GM19328 (cell line): ENCODE results near the gene CST4.
"Not testable (repeated sequence)": the region's sequence is repeated elsewhere in the genome, so short reads cannot be mapped to it uniquely, and the experiment has no call there.

Source experiments
- ATAC-seq: cut with Tn5 transposase; IDR thresholded peaks from one replicate; pipeline ENCODE4 v1.9.1; 2021; ENCODE audit warnings: mild to moderate bottlenecking, moderate library complexity; ENCODE audit not compliant: unreplicated experiment

CST4 gene

DNA sequence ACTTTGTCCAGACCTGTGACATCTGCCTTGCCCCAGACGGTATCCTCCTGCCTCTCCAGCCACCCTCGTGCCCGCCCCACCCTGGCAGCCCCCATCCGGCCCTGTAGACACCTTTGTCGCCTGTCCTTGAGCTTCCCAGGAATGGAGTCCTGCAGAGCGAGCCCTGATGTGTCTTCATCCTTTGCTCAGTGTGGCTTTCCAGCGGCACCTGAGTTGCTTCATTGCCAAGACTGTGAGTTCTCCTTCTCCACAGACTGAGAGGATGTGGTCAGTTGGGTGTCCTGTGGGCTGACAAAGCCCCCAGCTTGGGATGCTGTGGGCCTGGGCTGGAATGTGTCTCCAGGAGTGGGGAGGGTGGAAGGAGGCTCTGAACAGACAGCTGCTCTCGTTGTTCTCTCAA, 1.7 kb upstream of the CST4 start:
- no peak for ATAC-seq

- no peak for ATAC-seq
Observed at GRCh38 chr20:23689399-23689690, 507 bp upstream of the CST4 start.

GRCh38 chr20:23687986-23688385, 852 bp downstream of the CST4 start:
- ATAC-seq, result no peak

- no peak for ATAC-seq
Observed at GRCh38 chr20:23686046-23686750, 2.6 kb downstream of the CST4 start.

DNA sequence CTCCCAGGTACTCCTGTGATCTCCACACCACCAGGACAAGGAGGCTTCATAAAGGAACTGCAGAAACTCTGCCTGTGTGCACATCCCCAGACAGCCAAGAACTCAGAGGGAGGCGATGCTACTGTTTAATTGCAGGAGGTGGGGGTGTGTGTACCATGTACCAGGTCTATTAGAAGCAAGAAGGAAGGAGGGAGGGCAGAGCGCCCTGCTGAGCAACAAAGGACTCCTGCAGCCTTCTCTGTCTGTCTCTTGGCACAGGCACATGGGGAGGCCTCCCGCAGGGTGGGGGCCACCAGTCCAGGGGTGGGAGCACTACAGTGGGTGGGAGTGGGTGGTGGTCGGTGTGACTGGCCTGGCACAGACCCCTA, 3.3 kb downstream of the CST4 start:
- ATAC-seq, result not testable (repeated sequence)

- ATAC-seq, result no peak
Observed at GRCh38 chr20:23684261-23684660, 4.6 kb downstream of the CST4 start.

- ATAC-seq, result no peak
Observed at GRCh38 chr20:23683807-23684206, 5.0 kb downstream of the CST4 start.

DNA sequence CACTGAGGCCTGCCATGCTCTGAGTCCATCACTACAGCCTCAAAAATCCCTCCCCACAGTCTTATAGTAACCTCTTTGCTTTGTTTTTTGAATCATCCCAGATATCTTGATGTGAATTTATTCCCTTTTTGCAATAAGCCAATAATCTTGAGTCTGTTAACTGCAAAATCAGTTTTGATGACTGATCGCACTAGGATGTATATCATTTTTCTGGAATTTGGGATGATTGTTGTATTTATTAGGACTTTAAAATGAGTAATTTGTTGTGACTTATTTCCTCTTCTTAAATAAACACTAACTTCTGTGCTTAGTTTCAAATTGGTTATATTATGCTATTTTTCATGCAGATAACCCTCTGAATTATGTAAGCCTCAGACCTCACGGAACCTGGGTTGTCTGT, 5.6 kb downstream of the CST4 start:
- ATAC-seq, result no peak

- ATAC-seq, result no peak
Observed at GRCh38 chr20:23680146-23680545, 8.7 kb downstream of the CST4 start.

GRCh38 chr20:23679133-23680092, 9.4 kb downstream of the CST4 start:
- ATAC-seq, result no peak

- ATAC-seq, result no peak
Observed at GRCh38 chr20:23673209-23673608, 15.6 kb downstream of the CST4 start.

GRCh38 chr20:23672158-23672557, 16.7 kb downstream of the CST4 start:
- ATAC-seq, result no peak

DNA sequence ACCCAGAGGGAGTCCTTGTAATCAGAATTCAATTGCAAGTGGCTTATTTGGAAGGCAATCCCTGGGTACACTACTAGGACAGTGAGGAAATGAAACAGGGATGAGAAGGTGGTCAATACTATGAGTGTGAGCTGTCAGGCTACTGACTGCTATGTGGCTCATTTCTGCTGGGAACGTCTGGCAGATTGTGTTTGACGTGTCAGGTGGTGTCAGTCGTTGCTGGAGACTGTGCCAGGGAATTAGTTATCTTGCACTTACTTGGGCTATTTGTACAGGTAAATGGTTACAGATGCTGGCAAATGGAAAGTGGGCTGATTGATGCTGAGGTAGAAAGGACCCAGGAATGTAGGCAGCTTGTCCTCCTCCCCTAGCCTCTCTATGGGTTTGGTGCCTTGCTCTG, 17.4 kb downstream of the CST4 start:
- ATAC-seq, result no peak

- no peak for ATAC-seq
Observed at GRCh38 chr20:23670361-23670760, 18.5 kb downstream of the CST4 start.

DNA sequence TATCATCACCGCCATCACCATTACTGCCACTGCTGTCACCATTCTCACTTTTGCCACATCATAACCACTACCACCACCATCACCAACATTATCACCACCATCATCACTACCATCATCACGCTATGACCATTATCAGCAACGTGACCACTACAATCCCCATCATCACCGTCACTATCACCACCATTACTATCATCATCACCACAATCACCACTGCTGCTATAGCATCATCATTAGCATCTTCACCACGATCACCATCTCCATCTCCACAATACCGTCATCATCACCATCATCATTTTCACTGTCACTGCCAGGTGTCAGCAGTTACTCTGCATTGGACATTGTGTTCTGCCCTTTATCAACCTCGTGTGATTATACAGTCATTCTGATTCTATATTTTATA, 19.0 kb downstream of the CST4 start:
- ATAC-seq, result no peak

DNA sequence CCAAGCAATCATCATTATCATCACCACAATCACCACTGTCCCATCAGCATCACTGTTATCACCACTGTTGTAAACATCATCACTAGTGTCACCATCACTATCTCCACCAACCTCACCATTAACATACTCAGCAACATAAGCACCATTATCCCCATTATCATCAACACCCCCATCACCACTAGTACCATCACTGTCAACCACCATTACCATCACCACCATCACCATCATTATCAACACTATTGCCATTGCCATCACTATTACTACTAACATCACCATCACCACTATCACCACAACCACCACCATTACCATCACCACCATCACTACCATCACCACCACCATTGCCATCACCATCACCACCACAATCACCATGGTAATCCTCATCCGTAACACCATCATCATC, 19.5 kb downstream of the CST4 start:
- no peak for ATAC-seq

GRCh38 chr20:23668477-23668951, 20.3 kb downstream of the CST4 start:
- peak; percentile 53 for ATAC-seq

GRCh38 chr20:23667666-23668065, 21.2 kb downstream of the CST4 start:
- ATAC-seq, result no peak

DNA sequence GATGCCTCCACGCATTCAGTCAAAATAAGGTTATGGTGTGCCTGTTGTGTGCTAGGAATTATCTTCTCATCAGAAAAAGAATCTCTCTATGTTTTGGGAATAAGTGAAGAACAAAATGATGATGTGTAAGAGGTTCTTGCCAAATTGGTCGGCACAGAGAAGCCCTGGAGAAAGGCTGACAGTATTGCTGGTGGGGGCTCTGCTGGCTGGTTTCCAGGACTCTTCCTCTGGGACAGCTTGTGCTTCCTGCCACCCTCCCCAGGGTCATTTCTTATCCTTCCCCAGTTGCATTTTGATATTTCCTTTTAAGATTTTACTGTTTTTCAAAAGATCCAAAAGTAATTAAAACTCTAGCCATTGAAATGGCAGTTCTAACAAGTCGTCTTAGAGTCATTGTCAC, 22.1 kb downstream of the CST4 start:
- no peak for ATAC-seq

DNA sequence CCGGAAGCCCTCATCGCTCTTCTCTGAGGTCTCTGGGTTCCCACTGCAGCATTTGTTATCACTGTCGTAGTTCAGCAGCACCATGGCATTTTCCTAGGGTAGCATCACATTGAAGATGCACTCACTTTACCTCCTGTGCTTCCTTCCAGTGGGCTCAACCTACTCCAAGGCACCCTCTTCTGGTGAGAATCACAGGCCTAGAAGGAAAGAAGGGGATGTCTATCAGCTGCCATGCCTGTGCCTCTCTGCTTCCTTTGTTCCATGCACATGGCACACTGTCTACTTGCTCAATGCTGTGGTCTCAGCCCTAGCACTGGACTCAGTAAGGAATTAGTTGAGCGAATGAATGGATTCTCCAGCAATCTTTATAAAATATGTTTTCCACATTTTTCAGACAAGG, 22.6 kb downstream of the CST4 start:
- no peak for ATAC-seq

- ATAC-seq, result no peak
Observed at GRCh38 chr20:23664954-23665353, 23.9 kb downstream of the CST4 start.

- not testable (repeated sequence) for ATAC-seq
Observed at GRCh38 chr20:23664046-23664445, 24.8 kb downstream of the CST4 start.
